PFSK-1 (cell line): ENCODE data around the gene SUFU.

Source experiments
- POLR2AphosphoS5 ChIP-seq: IDR thresholded peaks from 2 replicates; pipeline ENCODE4 v1.6.1; 2012; ENCODE audit warnings: low read depth, mild to moderate bottlenecking, control low read depth, low read length, moderate library complexity
- TAF1 ChIP-seq: IDR thresholded peaks from 2 replicates; pipeline ENCODE4 v1.6.1; 2012; ENCODE audit warnings: low read length, control low read depth, borderline replicate concordance; ENCODE audit not compliant: insufficient read depth

DNA sequence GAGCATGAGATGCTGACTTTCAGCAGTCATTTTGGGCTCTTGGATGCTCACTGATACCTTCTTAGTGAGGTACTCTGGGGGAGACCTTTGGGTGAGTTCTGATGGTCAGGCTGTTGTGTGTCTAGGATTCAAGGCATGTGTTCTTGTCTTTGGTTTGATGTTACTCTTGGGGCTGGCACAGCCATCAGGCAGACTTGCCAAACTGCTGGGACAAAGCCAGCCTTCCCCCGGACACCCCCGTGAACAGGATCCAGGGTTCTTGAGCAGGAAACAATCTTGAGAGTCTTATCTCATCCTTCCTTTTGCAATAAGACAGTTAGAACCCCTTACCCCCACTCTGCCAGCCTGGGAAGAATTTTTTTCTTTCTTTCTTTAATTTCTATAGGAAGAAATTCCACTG is 42.2 kb downstream of the SUFU start:
- TF ChIP-seq POLR2AphosphoS5 (no peak), TAF1 (no peak)
